IMR-90 (cell line): Measurements from ENCODE around the gene SLC35D2.

ENCODE experiments used
- CEBPB ChIP-seq: IDR thresholded peaks from 2 replicates; pipeline ENCODE4 v1.6.1; 2012; ENCODE audit warnings: low read depth, low read length, improper control_type of control experiment
- CTCF ChIP-seq: conservative IDR thresholded peaks from 2 replicates; pipeline ENCODE4 v1.5.1; 2012; ENCODE audit warnings: mild to moderate bottlenecking, low read depth, low read length, improper control_type of control experiment
- FOS ChIP-seq: fragments of 150-350 bp; IDR thresholded peaks from 2 replicates; pipeline ENCODE4 v1.6.1; 2016; ENCODE audit warnings: low read depth, low read length
- MAZ ChIP-seq: IDR thresholded peaks from 2 replicates; pipeline ENCODE4 v1.6.1; 2012; ENCODE audit warnings: low read depth, mild to moderate bottlenecking, low read length, improper control_type of control experiment, moderate library complexity, borderline replicate concordance
- MXI1 ChIP-seq: IDR thresholded peaks from 2 replicates; pipeline ENCODE4 v1.6.1; 2012; ENCODE audit warnings: low read depth, mild to moderate bottlenecking, low read length, moderate library complexity, borderline replicate concordance
- POLR2A ChIP-seq: IDR thresholded peaks from 2 replicates; pipeline ENCODE4 v1.6.1; 2012; ENCODE audit warnings: mild to moderate bottlenecking, low read depth, low read length
- RFX5 ChIP-seq: IDR thresholded peaks from 2 replicates; pipeline ENCODE4 v1.8.0; 2012; ENCODE audit warnings: low read depth, mild to moderate bottlenecking, low read length, moderate library complexity
- SMC3 ChIP-seq: fragments of 150-350 bp; IDR thresholded peaks from 2 replicates; pipeline ENCODE4 v1.6.1; 2016; ENCODE audit warnings: low read depth, mild to moderate bottlenecking, antibody characterized with exemption, low read length, moderate library complexity

GRCh38 chr9:96327694-96328352 lies 55.7 kb downstream of the SLC35D2 start:
- TF ChIP-seq CTCF: peak; percentile 88
- TF ChIP-seq POLR2A: no peak
- TF ChIP-seq MXI1: no peak
- no peak for TF ChIP-seq CEBPB
- TF ChIP-seq FOS: no peak
- no peak for TF ChIP-seq RFX5
- no peak for TF ChIP-seq MAZ
- peak; percentile 91 for TF ChIP-seq SMC3
